HG03103 (cell line): Measurements from ENCODE around the gene CAPRIN1.
"Not testable (repeated sequence)": the region's sequence is repeated elsewhere in the genome, so short reads cannot be mapped to it uniquely, and the experiment has no call there.

Experiments
- ATAC-seq: cut with Tn5 transposase; IDR thresholded peaks from one replicate; pipeline ENCODE4 v1.9.1; 2021; ENCODE audit warnings: low read depth; ENCODE audit not compliant: unreplicated experiment

Gene CAPRIN1

DNA sequence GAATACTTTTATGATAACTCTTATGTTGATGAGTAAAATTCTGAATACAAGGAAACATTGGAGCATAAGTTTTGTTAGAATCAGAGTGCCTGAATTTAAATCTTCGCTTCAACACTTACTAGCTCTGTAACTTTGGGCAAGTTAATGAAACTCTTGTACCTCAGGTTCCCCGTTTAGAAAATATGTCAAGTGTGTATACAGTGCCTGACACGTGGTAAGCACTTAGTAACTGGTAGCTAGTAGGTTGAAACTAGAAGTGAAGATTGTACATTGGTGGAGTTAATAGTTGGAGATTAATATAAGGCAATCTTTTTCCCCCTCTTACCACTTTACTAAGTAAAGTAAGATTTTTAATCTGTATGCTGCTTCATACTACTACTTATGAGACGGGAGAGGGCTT is 29.1 kb downstream of the CAPRIN1 start:
- ATAC-seq = no peak

DNA sequence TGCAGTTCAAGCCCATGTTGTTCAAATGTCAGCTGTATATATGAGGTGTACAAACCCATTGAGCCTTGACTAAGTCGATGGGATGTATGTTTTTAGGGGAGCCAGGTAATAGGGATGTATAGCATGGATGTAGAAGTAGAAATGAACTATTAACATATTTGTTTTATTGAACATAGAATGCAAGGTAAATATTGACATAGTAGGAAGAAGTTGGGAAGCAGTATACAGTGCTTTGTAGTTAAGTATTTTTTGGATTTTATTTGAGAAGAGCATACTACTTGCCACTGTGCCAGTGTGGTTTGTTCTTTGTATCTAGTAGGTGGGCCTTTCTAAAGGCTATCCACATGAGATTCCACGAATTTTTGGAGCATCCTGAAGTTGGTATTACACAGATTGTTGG is 33.1 kb downstream of the CAPRIN1 start:
- ATAC-seq = no peak

DNA sequence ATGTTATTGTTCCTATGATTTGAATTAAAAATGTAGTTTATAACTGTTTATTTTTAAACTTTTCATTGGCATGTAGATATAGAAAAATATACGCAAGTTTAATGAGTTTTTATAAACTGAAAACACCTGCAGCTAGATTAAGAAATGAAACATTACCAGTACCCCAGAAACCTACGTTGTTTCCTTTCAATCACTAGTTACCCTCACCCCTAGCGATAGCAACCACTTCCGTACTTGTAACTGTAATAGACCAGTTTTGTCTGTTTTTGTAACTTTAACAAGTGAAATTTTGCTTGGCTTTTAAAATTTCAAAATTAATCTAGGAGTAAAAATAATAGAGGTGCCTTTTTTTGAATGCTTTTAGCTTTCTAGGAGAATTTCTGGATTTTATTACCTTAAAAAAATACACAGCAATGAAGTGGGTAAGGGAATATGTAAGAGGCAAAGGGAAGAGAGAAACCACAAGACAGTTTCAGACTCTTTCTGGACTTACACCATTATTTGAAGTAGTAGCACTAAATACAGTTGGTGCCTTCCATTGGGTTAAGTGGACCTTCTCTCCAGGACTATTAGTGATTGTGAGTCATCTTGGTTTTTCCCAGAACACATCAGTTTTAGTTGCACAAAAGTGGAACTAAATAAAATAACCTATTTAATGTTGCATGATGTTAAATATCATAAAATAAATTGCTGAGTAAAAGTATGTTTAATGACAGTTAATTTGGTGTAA is 35.2 kb downstream of the CAPRIN1 start:
- ATAC-seq = no peak

DNA sequence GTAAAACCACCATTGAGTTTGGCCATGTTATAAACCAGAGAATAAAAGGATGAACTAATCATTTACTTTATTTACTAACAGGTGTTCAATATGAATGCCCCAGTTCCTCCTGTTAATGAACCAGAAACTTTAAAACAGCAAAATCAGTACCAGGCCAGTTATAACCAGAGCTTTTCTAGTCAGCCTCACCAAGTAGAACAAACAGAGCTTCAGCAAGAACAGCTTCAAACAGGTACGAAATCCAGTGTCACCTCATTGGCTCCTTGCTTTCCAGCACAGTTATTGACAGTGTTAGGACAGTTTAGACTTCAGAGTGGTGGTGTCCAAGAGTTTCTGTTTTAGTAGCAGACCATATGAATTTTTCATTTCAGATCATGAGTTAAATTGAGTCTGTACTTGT is 40.3 kb downstream of the CAPRIN1 start:
- no peak for ATAC-seq

DNA sequence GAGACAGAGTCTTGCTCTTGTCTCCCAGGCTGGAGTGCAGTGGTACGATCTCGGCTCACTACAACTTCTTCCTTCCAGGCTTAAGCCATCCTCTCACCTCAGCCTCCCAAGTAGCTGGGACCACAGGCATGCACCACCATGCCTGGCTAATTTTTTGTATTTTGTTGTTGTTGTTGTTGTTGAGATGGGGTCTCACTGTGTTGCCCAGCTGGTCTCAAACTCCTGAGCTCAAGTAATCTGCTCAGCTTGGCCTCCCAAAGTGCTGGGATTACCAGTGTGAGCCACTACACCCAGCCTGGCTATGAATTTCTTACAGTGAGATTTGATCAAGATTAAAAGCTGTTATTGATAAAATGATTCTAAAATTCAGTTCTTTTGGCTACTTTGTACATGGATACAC is 43.4 kb downstream of the CAPRIN1 start:
- not testable (repeated sequence) for ATAC-seq

DNA sequence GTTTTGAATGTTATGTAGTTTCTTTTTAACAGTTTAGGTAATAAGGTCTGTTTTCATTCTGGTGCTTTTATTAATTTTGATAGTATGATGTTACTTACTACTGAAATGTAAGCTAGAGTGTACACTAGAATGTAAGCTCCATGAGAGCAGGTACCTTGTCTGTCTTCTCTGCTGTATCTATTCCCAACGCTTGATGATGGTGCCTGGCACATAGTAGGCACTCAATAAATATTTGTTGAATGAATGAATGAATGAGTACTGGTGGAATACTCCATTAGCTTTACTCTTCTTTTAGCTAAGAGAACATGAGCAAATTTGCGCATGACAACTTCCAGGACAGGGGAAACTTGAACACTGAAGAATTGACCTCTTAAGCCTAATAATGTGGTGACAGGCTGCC is 47.3 kb downstream of the CAPRIN1 start:
- ATAC-seq = no peak

DNA sequence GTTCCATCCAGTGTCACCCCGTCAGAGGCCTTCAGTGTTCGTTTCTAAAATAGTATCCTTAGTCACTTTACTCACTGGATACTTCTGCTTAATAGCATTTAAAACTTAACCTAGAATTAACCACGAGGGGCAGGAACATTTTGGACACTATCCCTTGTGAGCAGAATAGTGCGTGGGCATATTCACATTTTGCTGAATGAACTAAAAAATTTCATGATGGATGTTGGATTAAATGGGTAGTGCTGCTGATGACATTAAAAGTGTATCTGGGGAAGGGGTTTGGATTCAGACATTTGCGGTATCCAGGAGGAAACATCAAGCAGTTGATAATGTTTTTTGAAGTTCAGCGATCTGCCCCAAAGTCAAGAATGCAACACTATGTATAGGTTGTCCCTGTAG is 53.1 kb downstream of the CAPRIN1 start:
- ATAC-seq = no peak

DNA sequence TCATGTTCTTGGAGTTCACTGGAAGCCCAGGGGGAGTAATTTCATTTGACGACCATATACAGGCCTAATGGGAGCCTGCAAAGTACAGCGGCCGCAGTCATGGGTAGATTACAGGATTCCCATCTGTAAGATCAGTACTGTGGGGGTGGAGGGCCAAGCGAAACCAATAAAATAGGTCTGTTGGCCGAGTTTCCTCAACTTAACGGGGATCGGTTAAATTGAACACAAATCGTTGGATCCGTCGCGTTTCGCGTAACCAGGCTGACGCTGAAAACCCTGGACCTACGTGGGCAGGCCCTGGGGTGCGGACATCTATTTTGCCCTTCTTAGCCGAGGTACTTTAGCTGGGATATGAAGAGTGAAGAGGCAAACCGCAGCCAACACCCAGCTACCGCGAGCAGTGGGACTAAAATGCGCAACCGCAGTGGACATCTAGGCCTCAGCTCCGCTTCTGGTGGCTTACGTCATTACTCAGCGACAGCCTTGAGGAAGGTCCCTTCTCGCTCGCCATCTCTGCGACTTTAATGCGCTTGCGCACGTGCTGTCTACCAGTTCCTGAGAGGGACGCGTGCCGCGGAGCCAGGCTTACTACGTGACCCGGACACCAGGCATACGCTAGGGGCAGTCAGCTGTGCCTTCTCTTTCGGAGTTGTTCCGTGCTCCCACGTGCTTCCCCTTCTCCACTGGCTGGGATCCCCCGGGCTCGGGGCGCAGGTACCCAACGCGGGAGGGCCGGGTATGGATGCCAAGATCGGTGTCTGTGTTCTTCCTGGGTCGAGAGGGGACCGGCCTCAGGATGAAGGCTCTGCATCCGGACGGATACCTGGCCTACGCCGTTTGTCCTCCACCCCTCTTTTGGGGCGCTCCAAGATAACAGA is 53.8 kb downstream of the CAPRIN1 start, which contains the start of gene NAT10:
NAT10 (plus strand) TSS at position 551 of the 878 bp plus-strand sequence. CDS start 2,597 bp downstream, outside the sequence.
- peak; percentile 87 for ATAC-seq

DNA sequence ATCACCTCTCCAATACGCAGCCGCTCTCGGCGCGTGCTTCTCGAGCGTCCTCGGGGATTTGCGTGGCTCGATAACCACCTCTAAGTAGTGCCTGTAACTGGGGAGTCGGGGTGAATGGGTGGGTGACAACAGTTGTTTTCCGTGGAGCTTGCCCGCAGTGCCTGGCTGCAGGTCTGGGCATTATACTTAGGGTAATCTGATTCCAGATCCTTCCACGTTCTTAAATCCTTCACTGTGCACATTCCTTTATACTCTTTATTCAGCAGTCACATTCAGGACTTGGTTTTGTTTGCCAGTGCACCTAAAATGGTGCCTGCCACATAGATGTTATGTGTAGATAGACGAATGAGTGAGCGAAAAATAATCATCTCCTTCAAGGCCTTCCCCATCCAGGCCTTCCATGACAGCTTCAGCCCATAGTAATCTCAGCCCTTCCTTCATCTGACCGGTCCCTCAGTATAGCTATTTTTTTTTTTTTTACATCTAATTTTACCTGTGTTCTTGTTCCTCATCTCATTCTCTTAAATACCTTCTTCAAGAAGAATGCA is 54.5 kb downstream of the CAPRIN1 start:
- ATAC-seq = no peak

DNA sequence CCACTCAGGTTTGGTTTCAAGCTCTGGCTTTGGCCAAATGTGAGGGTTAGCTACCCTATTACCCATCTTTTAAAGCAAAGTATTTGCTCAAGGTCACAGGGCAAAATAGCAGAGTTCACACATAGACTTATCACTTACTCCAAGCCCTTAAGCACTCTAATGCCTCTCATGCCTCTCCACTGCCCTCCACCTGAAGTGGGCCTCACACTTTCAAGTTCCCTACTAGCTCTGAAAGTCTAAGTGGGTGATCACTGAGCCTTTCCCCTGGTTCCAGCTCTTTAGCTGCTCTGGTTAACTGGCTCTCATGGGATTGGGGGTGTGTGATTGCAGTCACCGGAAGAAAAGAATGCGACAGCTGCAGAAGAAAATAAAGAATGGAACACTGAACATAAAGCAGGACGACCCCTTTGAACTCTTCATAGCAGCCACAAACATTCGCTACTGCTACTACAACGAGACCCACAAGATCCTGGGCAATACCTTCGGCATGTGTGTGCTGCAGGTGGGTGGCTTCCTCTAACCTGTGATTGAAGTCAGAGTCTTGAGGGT is 60.3 kb downstream of the CAPRIN1 start:
- ATAC-seq = no peak

DNA sequence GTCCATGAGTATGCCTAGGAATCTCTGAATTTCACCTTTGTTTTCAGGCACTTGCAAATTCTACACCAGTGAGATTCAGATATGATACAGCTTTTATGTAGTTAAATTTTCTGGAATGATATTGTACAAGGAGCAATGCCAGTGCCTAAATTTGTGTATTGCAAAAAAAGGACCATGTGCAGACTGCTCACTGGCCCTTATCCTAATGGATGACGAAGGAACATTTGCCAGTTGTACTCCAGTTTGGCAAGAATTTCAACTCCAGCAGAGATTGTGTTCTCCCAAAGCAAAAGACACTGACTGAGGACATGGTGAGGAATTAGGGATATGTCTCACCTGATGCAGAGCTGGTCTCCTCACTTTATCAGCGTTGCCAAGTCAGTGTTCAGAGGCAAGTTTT is 62.5 kb downstream of the CAPRIN1 start:
- no peak for ATAC-seq

DNA sequence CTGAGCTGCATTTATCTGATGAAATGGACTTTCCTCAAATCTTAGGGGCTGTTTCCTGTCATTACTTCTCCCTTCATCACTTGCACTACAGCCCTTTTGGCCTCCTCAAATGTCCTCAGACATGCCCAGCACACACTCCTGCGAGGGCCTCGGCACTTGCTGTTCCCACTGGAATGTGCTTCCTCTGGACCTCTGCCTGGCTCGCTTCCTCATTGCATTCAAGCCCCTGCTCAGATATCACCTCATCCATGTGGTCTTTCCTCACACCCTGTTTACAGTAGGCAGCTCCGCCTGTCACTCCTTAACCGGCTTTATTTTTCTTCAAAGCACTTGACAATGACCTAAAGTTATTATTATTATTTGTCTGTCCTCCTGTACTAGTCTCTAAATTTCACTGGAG is 62.9 kb downstream of the CAPRIN1 start:
- no peak for ATAC-seq

DNA sequence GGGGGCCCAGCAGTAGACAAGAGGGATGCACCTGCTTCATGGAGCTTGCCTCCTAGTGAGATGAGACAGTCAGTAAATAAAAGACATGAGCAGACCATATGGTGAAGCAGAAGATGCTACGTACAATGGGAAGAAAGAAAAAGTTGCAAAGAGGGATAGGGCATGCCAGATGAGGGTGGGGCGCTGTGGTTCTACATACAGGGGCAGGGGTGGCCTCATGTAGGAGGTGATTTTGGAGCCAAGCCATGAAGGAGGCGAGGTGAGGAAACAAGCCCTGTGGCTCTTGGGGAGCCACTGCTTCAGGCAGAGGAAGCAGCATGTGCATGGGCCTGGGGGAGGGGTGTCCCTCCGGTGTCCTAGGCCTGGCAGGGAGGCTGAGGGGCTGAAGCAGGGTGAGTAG is 69.1 kb downstream of the CAPRIN1 start:
- ATAC-seq = no peak

DNA sequence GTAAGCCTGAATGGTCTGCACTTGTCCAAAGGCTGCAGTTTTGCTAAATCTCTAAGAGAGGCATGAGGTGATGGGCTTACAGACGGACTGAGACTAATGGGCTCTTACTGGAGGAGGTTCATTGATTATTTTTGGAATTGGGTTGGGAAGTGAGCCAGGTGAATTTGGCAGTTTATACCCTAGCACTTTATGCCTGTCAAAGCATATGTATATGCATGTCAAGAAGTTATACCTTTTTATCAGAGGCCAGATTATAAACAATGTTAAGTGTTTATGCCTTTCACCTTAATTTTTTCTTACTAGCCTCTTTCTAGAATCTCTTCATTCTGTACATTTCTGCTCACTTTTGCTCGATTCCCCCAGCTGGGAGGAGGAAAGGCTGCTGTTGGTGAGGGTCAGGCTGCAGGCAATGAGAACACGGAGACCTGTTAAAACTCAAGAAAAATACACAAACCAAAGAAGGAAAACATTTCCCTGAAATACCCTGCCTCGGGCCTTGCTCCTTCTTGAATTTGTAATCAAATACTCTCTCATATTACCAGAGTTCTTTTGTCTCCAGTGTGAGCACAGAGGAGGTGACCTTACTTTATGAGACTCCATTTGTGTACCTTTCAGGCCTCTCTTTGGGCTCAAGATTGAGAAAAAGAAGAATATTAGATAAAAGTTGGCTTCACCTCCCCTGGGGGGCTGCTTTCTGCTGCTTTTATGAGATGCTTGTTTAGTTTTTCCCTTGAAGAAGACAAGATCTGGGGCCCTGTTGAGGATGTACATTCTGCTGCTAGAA is 73.5 kb downstream of the CAPRIN1 start:
- ATAC-seq = no peak

DNA sequence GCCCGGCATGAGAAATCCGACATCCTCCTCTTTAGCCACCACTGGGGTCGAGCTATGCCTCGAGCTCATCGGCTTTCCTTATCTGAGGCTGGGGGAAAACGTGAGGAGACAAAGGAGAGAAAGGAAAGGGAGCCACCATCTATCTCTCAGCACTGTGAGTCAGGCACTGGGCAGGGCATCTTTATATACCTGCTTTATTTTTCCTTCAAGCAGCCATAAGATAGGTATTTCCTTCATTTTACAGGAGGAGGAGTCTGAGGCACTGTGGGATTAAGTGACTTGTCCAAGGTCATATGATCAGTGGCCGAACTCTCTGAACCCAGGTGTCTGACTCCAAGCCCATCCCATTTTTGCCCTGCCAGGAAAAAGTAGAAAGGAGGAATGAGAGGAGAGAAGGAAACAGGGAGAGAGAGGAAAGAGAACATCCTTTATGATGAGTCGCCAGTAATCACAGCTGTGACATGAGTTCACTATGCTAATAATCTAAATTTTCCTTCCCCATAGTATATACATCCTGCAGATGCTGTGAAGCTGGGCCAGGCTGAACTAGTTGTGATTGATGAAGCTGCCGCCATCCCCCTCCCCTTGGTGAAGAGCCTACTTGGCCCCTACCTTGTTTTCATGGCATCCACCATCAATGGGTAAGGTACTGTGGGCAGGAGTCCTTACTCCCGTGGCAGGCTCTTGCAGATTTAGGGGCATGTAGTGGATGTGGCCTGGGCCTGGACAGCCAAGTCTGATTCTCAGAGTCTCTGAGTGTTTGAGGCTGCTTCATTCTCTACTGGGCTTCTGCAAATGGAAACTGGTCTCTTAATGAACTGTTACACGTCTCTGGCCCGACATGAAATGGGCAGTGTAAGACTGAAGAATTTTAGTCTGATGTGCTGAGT is 75.7 kb downstream of the CAPRIN1 start:
- ATAC-seq = no peak

DNA sequence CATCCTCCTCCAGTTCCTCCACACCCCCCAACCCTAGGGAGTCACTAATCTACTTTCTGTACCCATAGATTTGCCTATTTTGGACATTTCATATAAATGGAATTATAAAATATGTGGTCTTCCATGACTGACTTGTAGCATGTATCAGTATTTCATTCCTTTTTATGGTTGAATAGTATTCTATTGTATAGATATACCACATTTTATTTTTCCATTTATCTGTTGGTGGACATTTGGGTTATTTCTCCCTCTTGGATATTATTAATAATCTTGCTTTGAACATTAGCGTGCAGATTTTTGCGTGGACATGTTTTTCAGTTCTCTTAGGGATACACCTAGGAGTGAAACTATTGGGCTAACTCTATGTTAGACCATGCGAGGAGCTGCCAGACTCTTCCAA is 77.3 kb downstream of the CAPRIN1 start:
- no peak for ATAC-seq

DNA sequence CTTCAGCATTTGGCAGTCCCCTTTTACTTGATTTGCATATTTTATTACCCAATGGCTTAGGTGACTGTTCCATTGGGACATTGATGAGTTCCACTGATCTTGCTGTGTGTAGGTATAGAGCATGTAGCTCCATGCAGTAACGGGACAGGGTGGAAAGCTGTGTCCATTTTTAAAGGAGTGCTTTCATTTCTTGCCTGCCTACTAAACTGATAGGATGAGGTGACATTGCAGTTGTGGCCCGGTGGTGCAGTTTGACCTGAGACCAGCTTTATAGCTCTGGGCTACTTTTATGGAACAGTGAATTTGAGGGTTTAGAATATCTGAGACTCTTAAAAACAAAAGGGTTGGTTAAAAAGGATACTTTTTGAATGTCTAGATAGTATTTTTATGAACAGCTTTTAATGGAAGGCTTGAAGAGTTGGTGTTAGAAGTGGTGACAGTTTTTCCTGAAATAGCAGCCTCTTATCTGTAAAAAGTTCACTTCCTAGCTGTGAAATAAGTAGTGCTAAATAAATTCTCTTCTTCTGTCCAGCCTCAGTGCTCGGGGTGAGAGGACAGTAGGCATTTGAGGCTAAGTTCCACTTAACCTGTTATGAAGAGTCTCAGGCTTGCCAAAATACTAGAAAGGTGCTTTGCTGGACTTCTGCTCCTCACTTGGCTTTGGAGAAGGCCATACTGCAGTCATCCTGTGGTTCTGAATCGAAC is 80.9 kb downstream of the CAPRIN1 start:
- no peak for ATAC-seq

DNA sequence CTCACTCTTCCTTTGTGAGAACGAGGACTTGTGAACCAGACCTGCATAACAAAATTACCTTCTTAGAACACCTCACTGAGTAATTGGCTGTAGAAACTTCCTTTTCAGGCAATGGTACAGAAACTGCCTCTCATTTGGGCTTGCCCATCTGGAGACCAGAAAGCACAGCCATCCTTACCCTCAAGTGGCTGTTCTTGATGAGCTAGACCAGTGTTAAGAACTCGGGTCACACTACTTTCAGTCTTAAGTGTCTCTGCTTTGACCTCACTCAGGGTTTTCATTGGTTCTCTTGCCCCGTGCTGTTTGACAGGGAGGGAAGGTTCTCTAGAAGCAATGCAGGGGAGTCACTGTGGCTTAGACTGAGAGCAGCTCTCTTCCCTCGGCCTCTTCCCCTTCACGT is 83.2 kb downstream of the CAPRIN1 start:
- no peak for ATAC-seq

DNA sequence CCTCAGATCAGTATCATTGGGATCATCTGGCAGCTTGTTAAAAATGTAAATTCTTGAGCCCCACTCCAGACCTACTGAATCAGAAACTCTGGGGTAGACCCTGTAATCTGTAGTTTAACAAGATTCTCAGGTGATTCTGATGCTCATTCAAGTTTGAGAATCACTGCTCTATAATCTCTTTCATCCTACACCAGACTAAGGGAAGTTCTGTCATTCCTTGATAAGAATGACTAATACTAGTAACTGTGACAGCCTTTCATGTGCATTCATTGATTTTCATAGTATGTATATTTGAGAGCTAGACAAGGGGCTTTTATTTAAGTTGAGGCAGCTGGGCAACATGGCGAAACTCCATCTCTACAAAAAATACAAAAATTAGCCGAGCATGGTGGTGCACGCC is 83.9 kb downstream of the CAPRIN1 start:
- ATAC-seq = no peak
